IPS DF 6.9 (cell line): ENCODE results near the gene GTF2H2.
"Not testable (repeated sequence)": the region's sequence is repeated elsewhere in the genome, so short reads cannot be mapped to it uniquely, and the experiment has no call there.

Source experiments
- DNase-seq: peaks from one replicate; pipeline ENCODE4 v3.0.0-alpha.2; 2013; ENCODE audit warnings: low read depth, low spot score
- H3K27ac ChIP-seq: one replicate; pipeline ENCODE4 v1.5.1; 2013; ENCODE audit warnings: low read length, control low read depth
- H3K27me3 ChIP-seq: 2 replicates; pipeline ENCODE4 v1.6.1; 2013; ENCODE audit warnings: mild to moderate bottlenecking, low read length; ENCODE audit not compliant: control insufficient read depth, insufficient read depth
- H3K36me3 ChIP-seq: 2 replicates; pipeline ENCODE4 v1.6.1; 2013; ENCODE audit warnings: low read length; ENCODE audit not compliant: control insufficient read depth, insufficient read depth
- H3K4me1 ChIP-seq: 2 replicates; pipeline ENCODE4 v1.6.1; 2013; ENCODE audit warnings: low read length; ENCODE audit not compliant: control insufficient read depth, insufficient read depth
- H3K4me3 ChIP-seq: 2 replicates; pipeline ENCODE4 v1.5.1; 2013; ENCODE audit warnings: mild to moderate bottlenecking, low read length
- H3K9me3 ChIP-seq: 2 replicates; pipeline ENCODE4 v1.6.1; 2013; ENCODE audit warnings: low read length, inconsistent platforms; ENCODE audit not compliant: control insufficient read depth, insufficient read depth
- WGBS: extraction: QIAGEN DNeasy Blood & Tissue Kit; methylation state at CpG from one replicate; pipeline ENCODE4 v1.1.7; 2013; ENCODE audit warnings: mixed read lengths, missing lambda C conversion rate; ENCODE audit not compliant: insufficient read length, insufficient coverage; 5-methylcytosine and 5-hydroxymethylcytosine counted together

The GTF2H2 gene

GRCh38 chr5:71067262-71067928 is at the start of gene GTF2H2:
TSS of gene GTF2H2 (minus strand) at chr5:71067676. CDS start at chr5:71062763, 4,913 bp downstream.
- not testable (repeated sequence) for H3K27me3 ChIP-seq, H3K9me3 ChIP-seq, H3K4me3 ChIP-seq, H3K27ac ChIP-seq, DNase-seq, H3K4me1 ChIP-seq, H3K36me3 ChIP-seq
- WGBS, result no CpG with 5 or more reads among the region's 46 CpGs

- not testable (repeated sequence) for H3K9me3 ChIP-seq, H3K27ac ChIP-seq, H3K27me3 ChIP-seq, DNase-seq, H3K4me3 ChIP-seq, H3K4me1 ChIP-seq, H3K36me3 ChIP-seq
- WGBS, result no CpG with 5 or more reads among the region's 12 CpGs
Observed at GRCh38 chr5:71109730-71110275, 42.3 kb upstream of the GTF2H2 start.

- no CpG with 5 or more reads among the region's 7 CpGs for WGBS
- H3K4me1 ChIP-seq, DNase-seq, H3K27me3 ChIP-seq, H3K4me3 ChIP-seq, H3K9me3 ChIP-seq, H3K36me3 ChIP-seq, H3K27ac ChIP-seq: not testable (repeated sequence)
Observed at GRCh38 chr5:71099996-71100395, 32.5 kb upstream of the GTF2H2 start.

GRCh38 chr5:71097930-71098203 is 30.4 kb upstream of the GTF2H2 start:
- H3K27me3 ChIP-seq, DNase-seq, H3K36me3 ChIP-seq, H3K27ac ChIP-seq, H3K4me3 ChIP-seq, H3K9me3 ChIP-seq, H3K4me1 ChIP-seq: not testable (repeated sequence)
- WGBS, result no CpG with 5 or more reads among the region's 1 CpG

- not testable (repeated sequence) for H3K36me3 ChIP-seq, H3K4me3 ChIP-seq, H3K9me3 ChIP-seq, H3K27ac ChIP-seq, H3K27me3 ChIP-seq, H3K4me1 ChIP-seq, DNase-seq
- WGBS, result no CpG with 5 or more reads among the region's 3 CpGs
Observed at GRCh38 chr5:71097173-71097929, 29.9 kb upstream of the GTF2H2 start.

- not testable (repeated sequence) for H3K36me3 ChIP-seq, H3K4me1 ChIP-seq, H3K9me3 ChIP-seq, H3K27ac ChIP-seq, DNase-seq, H3K27me3 ChIP-seq, H3K4me3 ChIP-seq
- WGBS, result no CpG with 5 or more reads among the region's 2 CpGs
Observed at GRCh38 chr5:71089773-71090172, 22.3 kb upstream of the GTF2H2 start.

GRCh38 chr5:71088754-71089153 is 21.3 kb upstream of the GTF2H2 start:
- not testable (repeated sequence) for H3K27me3 ChIP-seq, H3K9me3 ChIP-seq, H3K27ac ChIP-seq, H3K4me3 ChIP-seq, H3K4me1 ChIP-seq, DNase-seq, H3K36me3 ChIP-seq
- WGBS, result no CpG with 5 or more reads among the region's 2 CpGs

- not testable (repeated sequence) for H3K4me3 ChIP-seq, H3K36me3 ChIP-seq, H3K27me3 ChIP-seq, H3K9me3 ChIP-seq, H3K27ac ChIP-seq, DNase-seq, H3K4me1 ChIP-seq
- WGBS, result no CpG with 5 or more reads among the region's 1 CpG
Observed at GRCh38 chr5:71086145-71086544, 18.7 kb upstream of the GTF2H2 start.

GRCh38 chr5:71084280-71085063 is 17.0 kb upstream of the GTF2H2 start:
- not testable (repeated sequence) for H3K4me3 ChIP-seq, H3K27ac ChIP-seq, H3K4me1 ChIP-seq, H3K27me3 ChIP-seq, H3K36me3 ChIP-seq, DNase-seq, H3K9me3 ChIP-seq
- WGBS, result no CpG with 5 or more reads among the region's 3 CpGs

GRCh38 chr5:71082898-71083297 is 15.4 kb upstream of the GTF2H2 start:
- no CpG with 5 or more reads among the region's 7 CpGs for WGBS
- H3K27me3 ChIP-seq, result not testable (repeated sequence)

More at GRCh38 chr5:71082898-71083297, 15.4 kb upstream of the GTF2H2 start:
- not testable (repeated sequence) for H3K27ac ChIP-seq, DNase-seq, H3K9me3 ChIP-seq, H3K4me1 ChIP-seq, H3K36me3 ChIP-seq, H3K4me3 ChIP-seq
